HS-5 (cell line): ENCODE data around the gene ATM.
A peak's percentile ranks its signal among the peaks of the same experiment; 100 is the strongest.

Source experiments
- DNase-seq: peaks from one replicate; pipeline ENCODE4 v3.0.0-alpha.2; 2012; ENCODE audit warnings: low read depth

ATM gene, protein sequence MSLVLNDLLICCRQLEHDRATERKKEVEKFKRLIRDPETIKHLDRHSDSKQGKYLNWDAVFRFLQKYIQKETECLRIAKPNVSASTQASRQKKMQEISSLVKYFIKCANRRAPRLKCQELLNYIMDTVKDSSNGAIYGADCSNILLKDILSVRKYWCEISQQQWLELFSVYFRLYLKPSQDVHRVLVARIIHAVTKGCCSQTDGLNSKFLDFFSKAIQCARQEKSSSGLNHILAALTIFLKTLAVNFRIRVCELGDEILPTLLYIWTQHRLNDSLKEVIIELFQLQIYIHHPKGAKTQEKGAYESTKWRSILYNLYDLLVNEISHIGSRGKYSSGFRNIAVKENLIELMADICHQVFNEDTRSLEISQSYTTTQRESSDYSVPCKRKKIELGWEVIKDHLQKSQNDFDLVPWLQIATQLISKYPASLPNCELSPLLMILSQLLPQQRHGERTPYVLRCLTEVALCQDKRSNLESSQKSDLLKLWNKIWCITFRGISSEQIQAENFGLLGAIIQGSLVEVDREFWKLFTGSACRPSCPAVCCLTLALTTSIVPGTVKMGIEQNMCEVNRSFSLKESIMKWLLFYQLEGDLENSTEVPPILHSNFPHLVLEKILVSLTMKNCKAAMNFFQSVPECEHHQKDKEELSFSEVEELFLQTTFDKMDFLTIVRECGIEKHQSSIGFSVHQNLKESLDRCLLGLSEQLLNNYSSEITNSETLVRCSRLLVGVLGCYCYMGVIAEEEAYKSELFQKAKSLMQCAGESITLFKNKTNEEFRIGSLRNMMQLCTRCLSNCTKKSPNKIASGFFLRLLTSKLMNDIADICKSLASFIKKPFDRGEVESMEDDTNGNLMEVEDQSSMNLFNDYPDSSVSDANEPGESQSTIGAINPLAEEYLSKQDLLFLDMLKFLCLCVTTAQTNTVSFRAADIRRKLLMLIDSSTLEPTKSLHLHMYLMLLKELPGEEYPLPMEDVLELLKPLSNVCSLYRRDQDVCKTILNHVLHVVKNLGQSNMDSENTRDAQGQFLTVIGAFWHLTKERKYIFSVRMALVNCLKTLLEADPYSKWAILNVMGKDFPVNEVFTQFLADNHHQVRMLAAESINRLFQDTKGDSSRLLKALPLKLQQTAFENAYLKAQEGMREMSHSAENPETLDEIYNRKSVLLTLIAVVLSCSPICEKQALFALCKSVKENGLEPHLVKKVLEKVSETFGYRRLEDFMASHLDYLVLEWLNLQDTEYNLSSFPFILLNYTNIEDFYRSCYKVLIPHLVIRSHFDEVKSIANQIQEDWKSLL (N-terminal part only)

DNA sequence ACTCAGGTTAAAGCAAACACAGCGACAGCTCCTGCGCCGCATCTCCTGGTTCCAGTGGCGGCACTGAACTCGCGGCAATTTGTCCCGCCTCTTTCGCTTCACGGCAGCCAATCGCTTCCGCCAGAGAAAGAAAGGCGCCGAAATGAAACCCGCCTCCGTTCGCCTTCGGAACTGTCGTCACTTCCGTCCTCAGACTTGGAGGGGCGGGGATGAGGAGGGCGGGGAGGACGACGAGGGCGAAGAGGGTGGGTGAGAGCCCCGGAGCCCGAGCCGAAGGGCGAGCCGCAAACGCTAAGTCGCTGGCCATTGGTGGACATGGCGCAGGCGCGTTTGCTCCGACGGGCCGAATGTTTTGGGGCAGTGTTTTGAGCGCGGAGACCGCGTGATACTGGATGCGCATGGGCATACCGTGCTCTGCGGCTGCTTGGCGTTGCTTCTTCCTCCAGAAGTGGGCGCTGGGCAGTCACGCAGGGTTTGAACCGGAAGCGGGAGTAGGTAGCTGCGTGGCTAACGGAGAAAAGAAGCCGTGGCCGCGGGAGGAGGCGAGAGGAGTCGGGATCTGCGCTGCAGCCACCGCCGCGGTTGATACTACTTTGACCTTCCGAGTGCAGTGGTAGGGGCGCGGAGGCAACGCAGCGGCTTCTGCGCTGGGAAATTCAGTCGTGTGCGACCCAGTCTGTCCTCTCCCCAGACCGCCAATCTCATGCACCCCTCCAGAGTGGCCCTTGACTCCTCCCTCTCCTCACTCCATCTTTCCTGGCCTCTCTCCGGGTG, at the start of gene ATM, which contains the start of gene NPAT:
ATM (plus strand) TSS at position 494 of the 774 bp plus-strand sequence. CDS start 4,558 bp downstream, outside the sequence.
NPAT (minus strand) TSS at position 65 of the 774 bp plus-strand sequence. CDS start 102 bp downstream, outside the sequence.
- DNase-seq, result peak; percentile 95

DNA sequence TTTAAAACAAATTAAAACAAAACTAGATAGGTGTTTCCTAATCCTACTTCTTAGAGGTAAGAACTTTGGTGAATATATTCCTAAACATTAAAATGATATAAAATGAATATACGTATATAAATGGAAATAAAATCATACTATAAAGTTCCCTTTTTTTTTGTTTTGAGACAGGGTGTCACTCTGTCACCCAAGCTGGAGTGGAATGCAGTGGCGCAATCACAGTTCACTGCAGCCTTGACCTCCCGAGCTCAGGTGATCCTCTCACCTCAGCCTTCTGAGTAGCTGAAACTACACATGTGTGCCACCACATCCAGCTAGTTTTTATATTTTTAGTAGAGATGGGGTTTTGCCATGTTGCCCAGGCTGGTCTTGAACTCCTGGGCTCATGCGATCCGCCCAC, 45.3 kb upstream of the ATM start:
- no peak for DNase-seq

DNA sequence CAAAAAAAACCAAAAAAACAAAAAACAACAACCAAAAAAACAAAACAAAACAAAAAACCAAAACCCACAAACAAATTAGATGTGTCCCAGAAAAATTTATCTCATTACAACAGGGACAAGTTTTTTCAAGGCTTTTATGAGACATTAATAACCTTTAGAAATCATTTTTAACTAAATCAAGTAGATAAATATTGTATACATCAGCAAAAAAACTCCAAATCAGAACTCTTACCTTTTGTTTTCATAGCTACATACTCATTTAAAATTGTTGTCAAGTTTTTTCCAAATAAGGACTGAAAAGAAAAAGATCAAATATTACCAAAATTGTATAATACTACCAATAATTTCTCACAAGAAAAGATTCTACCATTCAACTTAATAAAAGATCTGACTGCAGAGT, 29.1 kb upstream of the ATM start:
- no peak for DNase-seq

- no peak for DNase-seq
Observed at GRCh38 chr11:108196901-108197300, 26.0 kb upstream of the ATM start.

GRCh38 chr11:108197351-108197750, 25.5 kb upstream of the ATM start:
- DNase-seq, result no peak

DNA sequence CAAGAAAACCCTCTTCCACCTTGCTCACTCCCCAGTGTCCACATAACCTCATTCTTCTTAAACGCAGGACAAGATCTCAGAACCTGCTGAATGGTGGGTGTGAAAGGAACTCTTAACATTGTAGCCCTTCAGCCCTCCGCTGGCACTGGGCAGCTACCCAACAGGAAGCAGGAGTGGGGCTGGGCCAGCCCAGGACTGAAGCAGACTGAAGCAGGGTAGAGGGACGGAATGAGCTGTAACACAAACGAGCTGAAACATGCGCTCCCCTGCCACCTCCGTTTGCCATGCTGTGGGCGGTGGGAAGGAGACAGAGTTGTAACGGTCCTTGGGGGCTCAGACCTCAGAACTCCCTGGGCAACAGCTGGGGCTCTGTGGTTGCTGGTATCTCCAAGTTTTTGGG, 24.0 kb upstream of the ATM start:
- no peak for DNase-seq

DNA sequence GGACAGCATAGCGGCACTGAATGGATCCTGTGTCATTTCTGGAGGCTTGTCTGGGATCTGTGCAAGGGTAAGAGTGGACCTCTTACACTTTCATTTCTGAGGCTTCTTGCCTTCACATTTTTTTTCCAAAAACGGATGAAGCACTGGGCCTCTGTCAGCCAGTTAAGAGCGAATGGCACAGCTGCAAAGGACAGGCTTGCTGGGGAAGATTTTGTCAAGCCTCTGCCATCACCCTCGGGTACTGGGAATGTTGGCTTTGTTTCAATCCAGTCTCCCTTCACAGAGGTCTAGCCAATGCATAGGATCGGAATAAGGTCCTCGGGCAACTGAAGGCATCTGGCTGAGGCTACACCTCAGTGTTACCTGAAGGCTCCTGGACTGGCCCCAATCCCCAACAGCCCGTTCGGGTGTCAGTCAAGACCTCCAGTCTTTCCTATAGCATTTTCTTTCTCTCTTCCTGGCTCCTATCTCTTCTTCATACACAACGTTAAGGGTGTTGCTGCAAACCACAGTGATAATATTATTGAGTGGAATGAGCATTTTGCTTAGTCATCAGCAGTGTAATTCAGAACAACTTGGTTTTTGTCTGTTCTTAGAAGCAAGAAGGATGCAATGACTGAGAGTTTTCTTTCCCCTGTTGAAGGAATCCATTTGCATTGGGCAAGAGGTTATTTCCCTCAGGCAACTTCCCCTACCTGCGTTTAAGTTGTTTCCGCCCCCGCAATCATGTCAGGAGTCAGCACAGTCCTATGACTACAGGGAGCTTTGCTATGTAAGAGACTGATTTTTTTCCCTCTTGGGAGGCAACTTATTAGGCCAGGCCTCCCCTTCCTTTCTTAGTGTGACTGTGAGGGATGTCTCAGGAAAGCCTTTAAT, 23.2 kb upstream of the ATM start:
- DNase-seq, result no peak

GRCh38 chr11:108203075-108203474, 19.8 kb upstream of the ATM start:
- DNase-seq, result no peak

- DNase-seq, result no peak
Observed at GRCh38 chr11:108204376-108204775, 18.5 kb upstream of the ATM start.

DNA sequence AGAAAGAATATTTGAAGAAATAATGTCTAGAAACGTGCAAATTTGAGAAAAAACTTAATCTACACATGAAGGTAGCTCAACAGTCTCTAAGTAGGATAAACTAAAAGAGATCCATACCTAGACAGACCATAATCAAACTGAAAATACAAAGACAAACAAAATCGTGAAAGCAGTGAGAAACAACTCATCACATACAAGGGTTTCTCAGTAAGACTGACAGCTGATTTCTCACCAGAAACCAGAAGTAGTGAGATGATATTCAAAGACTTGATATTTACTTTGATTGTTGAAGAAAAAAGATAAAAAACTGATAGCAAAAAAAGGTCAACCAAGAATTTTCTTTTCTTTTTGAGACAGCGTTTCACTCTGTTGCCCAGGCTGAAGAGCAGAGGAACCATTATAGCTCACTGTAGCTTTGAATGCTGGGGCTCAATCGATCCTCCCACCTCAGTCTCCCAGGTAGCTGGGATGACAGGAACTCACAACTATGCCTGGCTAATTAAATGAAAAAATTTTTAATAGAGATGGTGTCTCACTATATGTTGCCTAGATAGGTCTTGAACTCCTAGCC, 17.9 kb upstream of the ATM start:
- no peak for DNase-seq

GRCh38 chr11:108206171-108206570, 16.7 kb upstream of the ATM start:
- DNase-seq, result no peak

DNA sequence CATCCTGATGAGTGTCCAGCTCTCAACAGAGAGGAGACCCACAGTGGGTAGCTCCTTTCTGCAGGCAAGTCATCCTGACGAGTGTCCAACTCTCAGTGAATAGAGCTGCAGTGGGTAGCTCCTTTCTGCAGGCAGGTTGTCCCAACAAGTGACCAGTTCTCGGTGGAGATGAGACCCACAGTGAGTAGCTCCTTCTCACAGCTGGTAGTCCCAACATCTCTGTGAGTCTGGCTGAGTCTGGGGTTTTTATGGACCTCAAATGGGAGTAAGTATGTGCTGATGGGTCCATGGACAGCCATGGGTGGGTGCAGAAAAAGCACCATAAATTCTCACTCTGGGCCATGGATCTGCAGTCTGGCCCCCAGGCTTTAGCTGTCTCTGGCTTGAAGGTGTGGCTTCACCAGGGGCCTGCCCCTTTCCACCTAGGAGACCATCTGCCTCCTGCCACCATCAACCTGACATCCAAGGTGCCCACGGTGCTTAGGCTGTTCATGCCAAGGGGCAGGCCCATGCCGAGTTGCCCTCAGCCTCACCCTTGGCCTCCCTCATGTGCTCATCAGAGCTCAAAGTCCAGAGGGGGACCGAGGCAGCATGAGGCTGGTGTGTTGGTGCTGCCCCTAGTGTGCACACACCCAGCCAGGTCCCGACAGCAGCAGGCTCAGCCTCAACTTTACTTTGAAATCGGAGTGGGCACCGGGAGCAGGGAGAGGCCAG, 15.7 kb upstream of the ATM start:
- no peak for DNase-seq

DNA sequence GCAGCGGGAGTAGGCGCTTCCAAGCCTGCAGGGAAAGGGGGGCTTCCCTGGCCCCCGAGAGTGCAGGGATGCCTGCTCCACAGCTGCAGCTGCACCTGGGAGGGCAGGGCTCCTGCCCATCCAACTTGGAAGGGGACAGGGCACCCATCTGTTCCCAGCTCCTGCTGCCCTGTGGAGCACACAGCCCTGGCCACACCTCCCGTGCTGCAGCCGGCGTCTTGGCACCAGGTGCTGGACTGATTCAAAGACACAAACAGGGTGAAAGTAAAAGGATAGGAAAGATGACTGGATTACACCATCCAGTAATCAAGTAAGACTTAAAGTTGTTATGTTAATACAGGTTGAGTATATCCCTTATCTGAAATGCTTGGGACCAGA, 15.2 kb upstream of the ATM start:
- no peak for DNase-seq

GRCh38 chr11:108210441-108210840, 12.4 kb upstream of the ATM start:
- no peak for DNase-seq

GRCh38 chr11:108213784-108214183, 9.1 kb upstream of the ATM start:
- DNase-seq, result no peak

DNA sequence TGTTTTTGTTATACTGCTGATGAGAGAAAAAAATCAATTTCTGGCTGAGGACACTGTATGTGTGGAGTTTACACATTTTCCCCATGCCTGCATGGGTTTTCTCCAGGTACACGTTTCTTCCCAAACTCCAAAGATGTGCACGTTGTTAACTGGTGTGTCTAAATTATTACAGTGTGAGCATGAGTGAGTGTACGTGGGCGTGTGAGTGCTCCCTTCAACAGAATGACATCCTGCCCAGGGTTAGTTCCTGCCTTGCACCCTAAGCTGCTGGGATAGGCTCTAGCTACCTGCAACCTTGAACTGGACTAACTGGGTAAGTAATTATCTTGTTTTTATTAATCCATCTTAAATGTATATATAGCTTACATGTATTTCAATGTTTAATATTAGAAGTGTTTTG, 5.9 kb upstream of the ATM start:
- DNase-seq, result no peak

DNA sequence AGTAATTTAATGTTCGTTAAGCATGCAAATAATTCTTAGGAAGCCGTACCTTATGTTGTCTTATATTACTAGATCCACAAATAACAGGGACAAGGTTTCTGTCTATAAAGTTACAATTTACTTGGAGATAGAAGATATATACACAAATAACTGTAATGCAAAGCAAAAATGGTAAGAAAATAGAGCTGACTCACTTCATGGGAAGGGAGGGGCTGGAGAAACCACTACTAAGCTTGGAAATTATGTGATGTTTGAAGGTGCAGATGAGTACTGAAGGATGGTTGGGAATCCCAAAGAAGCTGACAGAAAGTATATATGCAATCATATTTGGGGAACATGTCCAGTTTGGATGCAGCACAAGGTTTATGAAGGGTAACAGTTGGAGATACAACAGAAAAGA, 4.4 kb upstream of the ATM start:
- no peak for DNase-seq

DNA sequence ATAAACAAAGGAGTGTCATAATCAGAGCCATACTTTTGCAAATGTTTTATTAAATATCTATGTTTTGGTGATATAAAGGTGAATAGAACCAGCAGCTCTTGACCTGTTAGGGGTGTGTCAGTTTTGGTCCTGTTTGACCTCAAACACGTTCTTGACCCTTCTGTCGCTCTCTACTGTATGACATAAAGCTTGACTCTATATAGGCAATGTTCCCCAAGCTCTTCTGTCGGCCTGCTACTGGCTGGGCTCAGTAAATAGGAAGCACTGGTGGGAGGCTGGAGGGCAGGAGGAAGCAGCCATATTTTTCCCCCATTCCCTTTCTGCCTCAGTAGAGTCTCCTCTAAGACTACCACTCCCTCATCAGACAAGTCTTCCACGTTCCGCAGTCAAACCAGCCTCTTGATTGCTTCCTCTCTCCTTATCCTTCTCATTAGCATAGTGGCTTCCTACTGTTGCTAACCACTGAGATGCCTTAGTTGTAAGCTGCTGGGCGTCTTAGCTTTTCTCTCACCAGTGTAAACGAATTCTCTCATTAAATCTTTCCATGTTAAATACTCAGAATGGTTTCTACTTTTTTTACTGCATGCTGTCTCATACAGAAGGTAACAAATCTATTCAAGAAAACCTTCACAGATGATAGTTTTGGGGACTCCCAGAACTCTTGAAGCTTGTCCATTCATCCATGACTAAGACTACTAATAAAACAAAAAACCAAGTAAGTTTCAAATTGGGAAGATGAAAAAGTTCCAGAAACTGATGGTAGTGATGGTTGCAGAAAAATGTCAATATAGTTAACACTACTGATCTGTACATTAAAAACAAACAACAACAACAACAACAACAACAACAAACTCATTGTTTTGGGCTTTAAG, 3.7 kb upstream of the ATM start:
- no peak for DNase-seq
